HepG2 (cell line): ENCODE results near the gene BCL2L2. TPM values are rescaled to one million over a fixed set of nuclear protein-coding genes. Genes with fewer than 3 reads are reported as not detected.

ENCODE experiments used
- AHDC1 ChIP-seq: sonication (generic); formaldehyde crosslinking; IDR thresholded peaks from 2 replicates; pipeline ENCODE4 v1.5.1; 2020; ENCODE audit warnings: mild to moderate bottlenecking, missing genetic modification reagents, borderline replicate concordance
- FLYWCH1 ChIP-seq: sonication (generic); formaldehyde crosslinking; IDR thresholded peaks from 2 replicates; pipeline ENCODE4 v1.8.1; 2023; ENCODE audit warnings: mild to moderate bottlenecking, missing genetic modification reagents
- GMEB1 ChIP-seq: sonication (generic); formaldehyde crosslinking; IDR thresholded peaks from 2 replicates; pipeline ENCODE4 v1.5.1; 2020; ENCODE audit warnings: missing genetic modification reagents, mild to moderate bottlenecking, borderline replicate concordance
- HNF4A ChIP-seq: sonication (generic); formaldehyde crosslinking; IDR thresholded peaks from 2 replicates; pipeline ENCODE4 v1.4.0; 2020; ENCODE audit warnings: missing genetic modification reagents
- HNRNPUL1 ChIP-seq: fragments of 200-400 bp; formaldehyde crosslinking; IDR thresholded peaks from 2 replicates; pipeline ENCODE4 v1.6.1; 2017; ENCODE audit warnings: low read depth, mild to moderate bottlenecking, low read length, moderate library complexity
- KDM2A ChIP-seq: sonication (generic); formaldehyde crosslinking; IDR thresholded peaks from 2 replicates; pipeline ENCODE4 v1.4.0; 2020; ENCODE audit warnings: low read depth, missing genetic modification reagents, borderline replicate concordance
- KDM3A ChIP-seq: IDR thresholded peaks from 2 replicates; pipeline ENCODE4 v1.6.1; 2018; ENCODE audit warnings: low read depth, missing compliant biosample characterization
- KDM6A ChIP-seq: IDR thresholded peaks from 2 replicates; pipeline ENCODE4 v1.6.1; 2016; ENCODE audit warnings: low read depth
- MZF1 ChIP-seq: sonication (generic); formaldehyde crosslinking; IDR thresholded peaks from 2 replicates; pipeline ENCODE4 v1.8.1; 2023; ENCODE audit warnings: mild to moderate bottlenecking, missing genetic modification reagents, borderline replicate concordance
- NCOA1 ChIP-seq: sonication (generic); formaldehyde crosslinking; IDR thresholded peaks from 2 replicates; pipeline ENCODE4 v1.9.0; 2021; ENCODE audit warnings: missing genetic modification reagents
- STAT6 ChIP-seq: sonication (generic); formaldehyde crosslinking; IDR thresholded peaks from 2 replicates; pipeline ENCODE4 v1.4.0; 2020; ENCODE audit warnings: missing genetic modification reagents, mild to moderate bottlenecking, borderline replicate concordance
- TOE1 ChIP-seq: sonication (generic); formaldehyde crosslinking; IDR thresholded peaks from 2 replicates; pipeline ENCODE4 v1.4.0; 2020; ENCODE audit warnings: mild to moderate bottlenecking, missing genetic modification reagents
- ZBTB1 ChIP-seq: sonication (generic); formaldehyde crosslinking; IDR thresholded peaks from 2 replicates; pipeline ENCODE4 v1.4.0; 2020; ENCODE audit warnings: missing genetic modification reagents, borderline replicate concordance
- ZNF317 ChIP-seq: sonication (generic); formaldehyde crosslinking; IDR thresholded peaks from 2 replicates; pipeline ENCODE4 v1.5.0; 2020; ENCODE audit warnings: mild to moderate bottlenecking, missing genetic modification reagents
- ZNF331 ChIP-seq: sonication (generic); formaldehyde crosslinking; IDR thresholded peaks from 2 replicates; pipeline ENCODE4 v1.4.0; 2020; ENCODE audit warnings: missing genetic modification reagents
- ZNF333 ChIP-seq: sonication (generic); formaldehyde crosslinking; IDR thresholded peaks from 2 replicates; pipeline ENCODE4 v1.4.0; 2020; ENCODE audit warnings: mild to moderate bottlenecking, missing genetic modification reagents, borderline replicate concordance
- ZNF589 ChIP-seq: sonication (generic); formaldehyde crosslinking; conservative IDR thresholded peaks from 2 replicates; pipeline ENCODE4 v1.8.0; 2022; ENCODE audit warnings: mild to moderate bottlenecking, moderate library complexity, missing genetic modification reagents
- ZNF7 ChIP-seq: IDR thresholded peaks from 2 replicates; pipeline ENCODE4 v1.6.1; 2016; ENCODE audit warnings: missing biosample characterization, missing genetic modification reagents
- ZZZ3 ChIP-seq: sonication (generic); formaldehyde crosslinking; IDR thresholded peaks from 2 replicates; pipeline ENCODE4 v1.4.0; 2020; ENCODE audit warnings: missing genetic modification reagents, mild to moderate bottlenecking, borderline replicate concordance
- polyA plus RNA-seq, 8 experiments: library from polyadenylated mRNA; depleted of rRNA in 3 of 8; stranded (reverse) in 7 of 8; unstranded in 1 of 8; fragments of >200 nt; fragmentation: Illumina TruSeq in 4 of 8; extraction: Trizol in 4 of 8; gene quantifications; 2 replicates each; pipeline versions ENCODE4 v1.2.1 to v1.2.3, GENCODE V29; 2011 to 2016; ENCODE audit warnings: low read depth in 4 of 8, missing spikeins in 1 of 8, mixed read lengths in 1 of 8; ENCODE audit not compliant: insufficient read depth in 1 of 8
- total RNA-seq, 5 experiments: library from RNA; depleted of rRNA; stranded (reverse); fragments of >200 nt; fragmentation: Illumina TruSeq; extraction: Trizol; gene quantifications; 2 replicates each; pipeline ENCODE4 v1.2.3, GENCODE V29; 2016; ENCODE audit warnings: low read depth in 1 of 5

Gene BCL2L2
- total and polyA plus RNA-seq, 2 of the 13 experiments (the other 11 are each of a cell fraction or from before 2014, with no cell fraction given), result 28.1 to 49.8 TPM

GRCh38 chr14:23319746-23320583, 13.3 kb downstream of the BCL2L2 start (continued):
- TF ChIP-seq AHDC1 (no peak), KDM3A (no peak), ZNF589 (CRISPR knock-in tag) (no peak), ZNF7 (CRISPR knock-in tag) (no peak), KDM6A (CRISPR knock-in tag) (no peak), NCOA1 (no peak), STAT6 (no peak), MZF1 (peak; percentile 83; the same call in 1 of the 2 replicates), HNF4A (CRISPR knock-in tag) (no peak), KDM2A (CRISPR knock-in tag) (no peak), ZZZ3 (CRISPR knock-in tag) (no peak), HNRNPUL1 (no peak), TOE1 (no peak), ZBTB1 (CRISPR knock-in tag) (no peak), GMEB1 (no peak), ZNF331 (CRISPR knock-in tag) (no peak), ZNF333 (CRISPR knock-in tag) (no peak), FLYWCH1 (CRISPR knock-in tag) (no peak), ZNF317 (CRISPR knock-in tag) (no peak)
